ES-I3 (cell line): ENCODE measurements around the gene DENND4B.
A peak's percentile ranks its signal among the peaks of the same experiment; 100 is the strongest.
"Not testable (repeated sequence)": the region's sequence is repeated elsewhere in the genome, so short reads cannot be mapped to it uniquely, and the experiment has no call there.

Experiments
- H3K36me3 ChIP-seq: 2 replicates; pipeline ENCODE4 v1.6.1; 2013; ENCODE audit warnings: mild to moderate bottlenecking, low read length, control low read depth, moderate library complexity; ENCODE audit not compliant: insufficient read depth
- H3K4me1 ChIP-seq: 2 replicates; pipeline ENCODE4 v1.6.1; 2013; ENCODE audit warnings: mild to moderate bottlenecking, control low read depth, low read length; ENCODE audit not compliant: insufficient read depth
- H3K9ac ChIP-seq: 2 replicates; pipeline ENCODE4 v1.6.1; 2013; ENCODE audit warnings: low read depth, mild to moderate bottlenecking, low read length, moderate library complexity
- H3K9me3 ChIP-seq: 2 replicates; pipeline ENCODE4 v1.6.1; 2013; ENCODE audit warnings: mild to moderate bottlenecking, low read length, moderate library complexity; ENCODE audit not compliant: control insufficient read depth, insufficient read depth

The DENND4B gene, protein sequence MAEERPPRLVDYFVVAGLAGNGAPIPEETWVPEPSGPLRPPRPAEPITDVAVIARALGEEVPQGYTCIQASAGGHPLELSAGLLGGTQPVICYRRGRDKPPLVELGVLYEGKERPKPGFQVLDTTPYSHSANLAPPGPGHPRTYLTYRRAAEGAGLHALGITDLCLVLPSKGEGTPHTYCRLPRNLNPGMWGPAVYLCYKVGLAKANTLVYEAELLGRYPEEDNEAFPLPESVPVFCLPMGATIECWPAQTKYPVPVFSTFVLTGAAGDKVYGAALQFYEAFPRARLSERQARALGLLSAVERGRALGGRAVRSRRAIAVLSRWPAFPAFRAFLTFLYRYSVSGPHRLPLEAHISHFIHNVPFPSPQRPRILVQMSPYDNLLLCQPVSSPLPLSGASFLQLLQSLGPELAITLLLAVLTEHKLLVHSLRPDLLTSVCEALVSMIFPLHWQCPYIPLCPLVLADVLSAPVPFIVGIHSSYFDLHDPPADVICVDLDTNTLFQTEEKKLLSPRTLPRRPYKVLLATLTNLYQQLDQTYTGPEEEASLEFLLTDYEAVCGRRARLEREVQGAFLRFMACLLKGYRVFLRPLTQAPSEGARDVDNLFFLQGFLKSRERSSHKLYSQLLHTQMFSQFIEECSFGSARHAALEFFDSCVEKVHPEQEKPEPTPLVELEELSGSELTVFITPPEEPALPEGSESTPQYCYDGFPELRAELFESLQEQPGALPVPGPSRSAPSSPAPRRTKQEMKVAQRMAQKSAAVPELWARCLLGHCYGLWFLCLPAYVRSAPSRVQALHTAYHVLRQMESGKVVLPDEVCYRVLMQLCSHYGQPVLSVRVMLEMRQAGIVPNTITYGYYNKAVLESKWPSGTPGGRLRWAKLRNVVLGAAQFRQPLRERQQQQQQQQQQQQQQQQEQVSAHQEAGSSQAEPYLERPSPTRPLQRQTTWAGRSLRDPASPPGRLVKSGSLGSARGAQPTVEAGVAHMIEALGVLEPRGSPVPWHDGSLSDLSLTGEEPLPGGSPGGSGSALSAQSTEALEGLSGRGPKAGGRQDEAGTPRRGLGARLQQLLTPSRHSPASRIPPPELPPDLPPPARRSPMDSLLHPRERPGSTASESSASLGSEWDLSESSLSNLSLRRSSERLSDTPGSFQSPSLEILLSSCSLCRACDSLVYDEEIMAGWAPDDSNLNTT (N-terminal part only)

DNA sequence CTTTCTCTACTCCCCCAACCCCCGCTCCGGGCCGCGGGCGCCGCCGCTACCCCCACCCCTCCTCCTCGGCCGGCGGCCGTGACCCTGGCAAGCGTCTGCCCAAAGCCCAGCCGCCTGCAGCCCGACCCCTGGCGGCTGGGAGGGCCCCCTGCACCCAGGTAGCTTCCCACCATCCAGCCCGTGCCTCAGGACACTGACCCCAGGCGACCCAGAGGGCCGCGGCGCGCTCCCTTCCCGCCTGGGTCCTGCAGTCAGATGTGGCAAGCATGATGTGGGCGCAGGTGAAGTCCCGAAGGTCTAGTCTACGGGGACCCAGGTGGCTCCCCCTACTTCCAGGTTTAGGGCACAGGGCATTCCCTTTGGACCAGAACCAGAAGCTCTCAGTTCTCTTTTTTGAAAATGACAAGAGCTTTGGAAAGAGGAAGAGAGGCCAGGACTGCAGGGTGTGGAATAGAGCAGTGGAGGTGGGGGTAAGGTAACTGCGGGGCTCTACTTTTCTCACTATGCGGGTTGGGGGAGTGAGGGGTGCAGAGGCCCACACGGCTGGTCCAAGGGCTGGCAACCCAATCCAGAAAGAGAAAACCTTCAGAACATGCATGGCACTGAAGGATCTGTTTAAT is at the start of gene DENND4B:
Gene DENND4B (minus strand): TSS at position 97 of the 620 bp plus-strand sequence. CDS start 2,344 bp downstream, outside the sequence.
- no peaks in the 10 kb centered on the region for H3K9me3 ChIP-seq
- no peaks in the 10 kb centered on the region for H3K4me1 ChIP-seq
- H3K36me3 ChIP-seq: peaks cover 8% of the 10 kb centered on the region; the same call in 1 of the 2 replicates
- peak within 1 kb of the TSS; percentile 56 for H3K9ac ChIP-seq

- H3K9me3 ChIP-seq: no peaks in the 10 kb centered on the region
- peaks cover 24% of the 10 kb centered on the region for H3K36me3 ChIP-seq
- peaks cover 5% of the 10 kb centered on the region; the same call in 1 of the 2 replicates for H3K4me1 ChIP-seq
- no peak overlapping the region for H3K9ac ChIP-seq
These were observed 49.1 kb upstream of the DENND4B start for GRCh38 chr1:153995640-153996039.

DNA sequence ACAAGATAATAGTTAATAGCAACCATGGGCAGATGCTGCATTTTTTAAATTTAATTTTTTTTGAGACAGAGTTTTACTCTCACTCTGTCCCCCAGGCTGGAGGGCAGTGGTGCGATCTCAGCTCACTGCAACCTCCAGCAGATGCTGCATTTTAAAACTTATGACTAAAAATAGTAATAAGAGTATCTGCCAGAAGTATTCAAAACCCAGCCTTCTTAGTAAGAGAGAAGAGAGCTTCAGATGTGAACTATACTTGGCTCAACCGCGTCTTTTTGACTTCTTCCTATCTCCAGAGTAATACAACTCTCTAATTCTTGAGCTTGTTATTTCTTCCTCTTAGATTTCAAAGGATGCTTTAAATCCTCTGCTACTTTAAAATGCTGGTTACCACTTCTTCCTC is 48.7 kb upstream of the DENND4B start:
- H3K36me3 ChIP-seq: peaks cover 24% of the 10 kb centered on the region
- peaks cover 5% of the 10 kb centered on the region; the same call in 1 of the 2 replicates for H3K4me1 ChIP-seq
- H3K9me3 ChIP-seq: no peaks in the 10 kb centered on the region
- no peak overlapping the region for H3K9ac ChIP-seq

DNA sequence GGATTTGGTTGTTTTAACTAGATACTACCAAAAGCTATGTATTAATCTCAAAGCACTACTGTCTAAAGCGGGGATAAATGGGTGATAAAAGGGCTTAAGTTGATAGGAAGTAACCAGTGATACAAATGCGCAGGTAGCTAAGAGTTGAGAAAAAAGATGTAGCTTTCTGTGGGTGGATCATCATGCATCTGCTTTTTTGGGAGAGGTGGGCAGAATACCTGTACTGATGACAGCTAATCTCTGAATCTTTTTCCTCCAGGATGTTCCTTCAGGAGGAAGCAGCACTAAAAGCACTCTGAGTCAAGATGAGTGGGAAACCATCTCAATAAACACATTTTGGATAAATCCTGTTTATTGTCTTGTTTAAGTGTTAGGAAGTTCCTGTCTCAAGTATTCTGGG is 45.3 kb upstream of the DENND4B start:
- H3K9me3 ChIP-seq: no peaks in the 10 kb centered on the region
- H3K4me1 ChIP-seq: peaks cover 5% of the 10 kb centered on the region; the same call in 1 of the 2 replicates
- peak overlapping the region; percentile 92 for H3K9ac ChIP-seq
- peaks cover 24% of the 10 kb centered on the region for H3K36me3 ChIP-seq

DNA sequence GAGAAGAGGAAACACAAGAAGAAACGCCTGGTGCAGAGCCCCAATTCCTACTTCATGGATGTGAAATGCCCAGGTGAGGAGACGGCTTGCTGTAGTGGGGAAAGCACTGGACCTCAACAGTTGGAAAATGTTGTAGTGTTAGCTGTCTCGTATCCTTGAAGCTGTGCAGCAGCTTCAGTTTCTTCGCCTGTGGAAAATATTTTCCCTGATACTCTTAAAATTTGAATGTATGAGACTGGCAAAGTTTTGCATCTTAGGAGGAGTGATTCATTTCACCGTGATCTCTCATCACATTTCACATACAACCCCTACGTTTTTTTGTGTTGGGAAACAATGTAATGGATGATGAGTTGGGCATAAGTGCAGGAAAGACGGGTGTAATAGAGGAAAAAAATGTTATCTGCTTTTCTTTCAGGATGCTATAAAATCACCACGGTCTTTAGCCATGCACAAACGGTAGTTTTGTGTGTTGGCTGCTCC is 44.7 kb upstream of the DENND4B start:
- H3K36me3 ChIP-seq: peaks cover 24% of the 10 kb centered on the region
- peaks cover 5% of the 10 kb centered on the region; the same call in 1 of the 2 replicates for H3K4me1 ChIP-seq
- no peaks in the 10 kb centered on the region for H3K9me3 ChIP-seq
- H3K9ac ChIP-seq: peak overlapping the region; percentile 92

DNA sequence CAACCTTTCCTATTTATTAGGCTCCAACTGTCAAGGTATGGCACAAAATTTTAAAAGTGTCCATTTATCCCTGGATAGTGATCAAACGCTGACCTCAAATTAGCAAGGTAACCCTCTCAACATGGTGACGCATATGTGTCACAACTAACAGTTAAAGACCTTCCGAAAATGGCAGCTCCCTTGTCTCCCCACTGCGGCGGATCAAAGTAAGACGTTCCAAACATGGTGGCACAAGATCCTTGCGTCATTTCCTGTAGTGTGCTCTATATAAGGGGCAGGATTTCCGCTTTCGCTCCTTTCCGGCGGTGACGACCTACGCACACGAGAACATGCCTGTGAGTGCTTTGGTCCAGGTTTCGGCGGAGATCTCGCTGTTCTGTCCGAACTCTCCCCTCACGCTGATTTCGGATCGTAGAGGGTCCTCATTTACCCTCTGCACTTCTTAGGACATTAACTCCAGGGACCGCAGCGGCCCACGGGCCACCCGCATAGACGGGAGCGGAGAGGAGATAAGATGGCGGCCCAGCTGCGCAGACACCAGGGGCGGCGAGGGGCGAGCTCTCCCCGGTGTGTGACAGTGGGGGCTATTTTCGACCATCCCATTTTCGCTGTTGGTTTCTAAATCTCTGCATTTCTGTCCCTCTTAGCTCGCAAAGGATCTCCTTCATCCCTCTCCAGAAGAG is 44.1 kb upstream of the DENND4B start, which contains the start of gene RPS27:
Gene RPS27 (plus strand): TSS at position 295 of the 683 bp plus-strand sequence. CDS start 35 bp downstream, at position 330.
- Histone ChIP-seq H3K36me3 (peaks cover 24% of the 10 kb centered on the region), H3K9me3 (no peaks in the 10 kb centered on the region), H3K4me1 (peaks cover 5% of the 10 kb centered on the region; the same call in 1 of the 2 replicates), H3K9ac (peak within 1 kb of the TSS; percentile 92)

GRCh38 chr1:153987621-153988020 is 41.1 kb upstream of the DENND4B start:
- Histone ChIP-seq H3K36me3 (peaks cover 16% of the 10 kb centered on the region), H3K4me1 (peaks cover 16% of the 10 kb centered on the region), H3K9ac (no peak overlapping the region), H3K9me3 (no peaks in the 10 kb centered on the region)

DNA sequence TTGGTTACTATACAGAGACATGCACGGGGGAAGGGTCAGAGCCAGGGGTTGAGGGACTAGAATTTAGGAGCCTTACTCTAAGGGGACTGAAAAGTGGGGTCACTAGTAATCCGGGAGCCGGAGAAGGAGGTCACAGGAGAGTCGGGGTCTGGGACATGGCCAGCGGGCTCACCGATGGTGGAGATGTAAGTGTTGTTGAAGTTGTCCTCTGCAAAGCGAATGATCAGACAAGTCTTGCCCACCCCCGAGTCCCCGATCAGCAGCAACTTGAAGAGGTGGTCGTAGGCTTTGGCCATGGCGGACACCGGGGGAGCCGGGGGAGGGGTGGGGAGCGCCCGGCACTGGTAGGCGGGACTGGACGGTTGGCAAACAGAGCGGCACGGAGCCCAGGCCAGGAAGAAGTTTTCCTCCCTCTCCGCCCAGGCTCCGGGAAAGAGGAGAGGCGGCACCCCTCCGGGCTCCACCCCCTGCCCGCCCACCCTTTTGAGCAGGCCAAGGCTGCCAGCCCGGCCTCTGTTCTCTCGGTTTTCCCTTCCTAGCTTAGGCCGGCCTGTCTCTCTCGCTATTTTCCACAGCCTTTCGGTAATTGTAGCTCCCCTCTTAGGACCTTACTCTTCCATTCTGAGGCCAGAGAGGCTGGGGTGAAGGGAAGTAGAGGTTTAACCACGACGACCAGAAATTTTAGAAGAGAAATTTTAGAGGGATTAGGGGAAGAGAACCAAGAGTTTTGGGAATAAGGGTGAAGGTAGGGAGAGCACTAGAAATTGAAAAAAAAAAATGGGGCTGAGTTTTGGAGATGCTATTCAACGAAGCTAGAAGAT is 39.6 kb upstream of the DENND4B start, which contains the start of gene RAB13:
Gene RAB13 (minus strand): TSS at position 399 of the 821 bp plus-strand sequence. CDS start 103 bp downstream, at position 296.
- peak within 1 kb of the TSS; percentile 81 for H3K9ac ChIP-seq
- peaks cover 11% of the 10 kb centered on the region for H3K4me1 ChIP-seq
- no peaks in the 10 kb centered on the region for H3K9me3 ChIP-seq
- H3K36me3 ChIP-seq: peaks cover 8% of the 10 kb centered on the region

DNA sequence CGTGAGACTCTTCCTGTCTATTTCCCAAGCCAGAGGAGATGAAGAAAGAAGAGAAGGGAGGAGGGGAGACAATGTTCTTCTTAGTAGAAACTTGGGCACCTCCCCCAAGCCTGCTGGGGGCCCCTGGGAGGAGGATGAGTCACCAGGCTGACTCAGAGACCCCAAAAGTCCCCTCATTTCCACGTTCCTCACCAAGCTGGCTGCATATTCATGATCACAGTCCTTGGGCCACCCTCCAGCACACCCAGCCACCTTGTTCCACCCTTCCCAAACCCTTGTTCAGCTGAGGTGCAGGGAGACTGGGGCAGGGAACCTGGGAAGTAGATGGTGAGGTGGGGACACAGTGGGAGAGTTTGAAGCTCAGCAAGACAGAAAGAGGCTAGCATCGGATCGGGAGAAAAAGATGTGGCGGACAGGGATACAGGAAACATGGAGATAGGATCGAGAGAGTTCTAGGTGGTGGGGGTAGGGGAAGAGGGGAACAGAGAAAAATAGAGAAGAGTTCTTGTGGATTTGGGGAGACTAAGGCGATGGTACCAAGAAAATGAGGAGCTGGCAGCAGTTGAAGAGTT is 38.9 kb upstream of the DENND4B start:
- Histone ChIP-seq H3K4me1 (peaks cover 11% of the 10 kb centered on the region), H3K9me3 (no peaks in the 10 kb centered on the region), H3K36me3 (peaks cover 7% of the 10 kb centered on the region), H3K9ac (peak overlapping the region; percentile 81)

- Histone ChIP-seq H3K36me3 (peaks cover 7% of the 10 kb centered on the region), H3K4me1 (peaks cover 11% of the 10 kb centered on the region), H3K9me3 (no peaks in the 10 kb centered on the region), H3K9ac (peak overlapping the region; percentile 81)
These were observed 37.8 kb upstream of the DENND4B start for GRCh38 chr1:153984123-153984894.

DNA sequence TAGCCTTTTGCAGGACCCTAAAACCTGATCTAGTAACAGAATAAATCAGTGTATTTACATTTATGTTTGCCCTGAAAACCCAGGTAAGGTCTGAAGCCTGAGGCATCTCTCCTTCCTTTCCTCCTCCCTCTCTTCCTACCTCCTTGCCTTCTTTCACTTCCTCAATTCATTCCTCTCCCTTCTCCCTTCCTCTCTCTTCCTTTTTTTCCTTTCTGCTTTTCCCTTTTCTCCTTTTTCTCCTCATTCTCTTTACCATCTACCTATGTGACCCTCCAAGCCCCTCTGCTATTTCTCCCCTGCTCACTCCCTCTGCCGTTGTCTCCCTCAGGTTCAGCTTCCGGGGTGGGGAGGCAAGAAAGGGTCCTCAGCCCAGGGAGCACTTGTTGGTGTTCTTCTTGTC is 35.2 kb upstream of the DENND4B start:
- H3K9ac ChIP-seq, H3K36me3 ChIP-seq, H3K9me3 ChIP-seq: not testable (repeated sequence)
- H3K4me1 ChIP-seq: peaks cover 11% of the 10 kb centered on the region
